ENCODE results near the gene VAC14.

DNA sequence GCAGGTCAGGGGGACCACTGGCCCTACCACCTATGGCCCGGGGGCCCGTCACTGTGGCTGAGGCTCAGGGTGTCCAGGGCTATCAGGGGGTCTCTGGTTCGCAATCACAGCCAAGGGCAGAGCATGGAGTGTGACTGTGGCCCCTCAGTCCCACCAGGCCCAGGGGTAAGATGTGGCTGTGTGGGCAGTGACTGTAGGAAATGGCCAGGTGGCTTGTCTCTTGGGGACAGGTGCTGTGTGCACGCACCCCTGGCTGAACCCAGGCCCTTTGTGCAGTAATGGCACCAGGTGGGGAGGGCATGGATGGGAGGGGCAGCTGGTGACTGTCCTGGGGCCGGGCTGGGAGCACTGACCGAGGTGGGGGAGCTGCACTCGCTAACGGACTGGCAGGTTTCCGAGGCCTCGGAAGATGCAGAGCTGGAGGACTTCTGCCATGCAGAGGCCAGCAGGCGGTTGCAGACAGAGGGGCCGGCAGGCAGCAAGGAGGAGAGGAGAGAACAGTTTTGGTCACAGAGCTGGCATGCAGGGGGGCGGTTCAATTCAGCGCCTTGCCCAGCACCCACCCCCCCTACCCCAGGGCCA, 135.8 kb downstream of the VAC14 start:
- no peak for TF ChIP-seq POLR2A (IDR thresholded peaks at IDR 0.05)
- TF ChIP-seq, protein P1, sequence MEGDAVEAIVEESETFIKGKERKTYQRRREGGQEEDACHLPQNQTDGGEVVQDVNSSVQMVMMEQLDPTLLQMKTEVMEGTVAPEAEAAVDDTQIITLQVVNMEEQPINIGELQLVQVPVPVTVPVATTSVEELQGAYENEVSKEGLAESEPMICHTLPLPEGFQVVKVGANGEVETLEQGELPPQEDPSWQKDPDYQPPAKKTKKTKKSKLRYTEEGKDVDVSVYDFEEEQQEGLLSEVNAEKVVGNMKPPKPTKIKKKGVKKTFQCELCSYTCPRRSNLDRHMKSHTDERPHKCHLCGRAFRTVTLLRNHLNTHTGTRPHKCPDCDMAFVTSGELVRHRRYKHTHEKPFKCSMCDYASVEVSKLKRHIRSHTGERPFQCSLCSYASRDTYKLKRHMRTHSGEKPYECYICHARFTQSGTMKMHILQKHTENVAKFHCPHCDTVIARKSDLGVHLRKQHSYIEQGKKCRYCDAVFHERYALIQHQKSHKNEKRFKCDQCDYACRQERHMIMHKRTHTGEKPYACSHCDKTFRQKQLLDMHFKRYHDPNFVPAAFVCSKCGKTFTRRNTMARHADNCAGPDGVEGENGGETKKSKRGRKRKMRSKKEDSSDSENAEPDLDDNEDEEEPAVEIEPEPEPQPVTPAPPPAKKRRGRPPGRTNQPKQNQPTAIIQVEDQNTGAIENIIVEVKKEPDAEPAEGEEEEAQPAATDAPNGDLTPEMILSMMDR (IDR thresholded peaks at IDR 0.05), result no peak
